GM19043 (cell line): ENCODE results near the gene TOP3A.
"Not testable (repeated sequence)": the region's sequence is repeated elsewhere in the genome, so short reads cannot be mapped to it uniquely, and the experiment has no call there.

ENCODE experiments used
- ATAC-seq: cut with Tn5 transposase; IDR thresholded peaks from one replicate; pipeline ENCODE4 v1.9.1; 2021; ENCODE audit warnings: low read depth; ENCODE audit not compliant: unreplicated experiment

TOP3A gene

DNA sequence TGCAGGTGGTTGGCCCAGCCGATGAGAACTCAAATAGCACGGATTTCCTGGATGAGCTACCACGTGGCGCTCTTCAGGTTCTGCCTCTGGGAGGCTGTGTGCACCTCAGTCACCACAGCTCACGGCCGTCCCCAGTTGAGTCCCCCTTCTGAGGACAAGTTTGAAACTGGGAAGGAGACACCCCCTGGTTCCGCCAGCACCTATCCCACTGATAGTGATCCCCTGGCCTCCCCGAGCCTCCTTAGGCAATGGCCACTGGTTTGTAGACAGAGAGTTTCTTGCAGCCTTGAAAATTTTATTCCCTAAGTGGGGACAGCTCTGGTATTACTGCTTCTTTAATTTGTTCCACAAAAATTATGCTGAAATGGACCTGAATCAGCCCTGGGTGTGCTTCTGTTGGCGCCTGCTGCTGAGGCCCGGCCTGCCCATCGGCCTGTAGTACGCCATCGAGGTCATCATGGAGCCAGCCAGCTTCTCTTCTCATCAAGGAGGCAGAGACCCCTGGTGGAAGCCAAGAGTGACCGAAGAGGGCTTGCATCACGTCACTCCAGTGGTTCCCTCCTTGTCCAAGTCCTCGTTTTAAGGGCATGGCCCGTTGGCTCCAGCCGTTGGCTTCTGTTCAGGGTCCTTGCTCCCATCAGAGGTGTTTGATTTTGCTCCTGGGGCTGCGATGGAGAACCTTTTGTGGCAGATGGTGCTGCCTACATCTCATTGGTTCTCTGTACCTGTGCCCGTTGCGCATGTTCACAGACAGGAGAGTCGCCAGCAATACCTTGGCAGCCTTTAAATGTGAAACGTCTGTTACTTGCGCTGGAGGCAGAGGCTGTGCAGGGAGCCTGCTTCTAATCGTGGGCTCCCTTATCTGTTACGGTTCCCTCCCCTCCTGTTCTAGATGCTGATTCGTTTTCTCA lies 9.6 kb upstream of the TOP3A start:
- ATAC-seq: no peak

- no peak for ATAC-seq
These were observed 8.8 kb upstream of the TOP3A start for GRCh38 chr17:18323507-18324139.

DNA sequence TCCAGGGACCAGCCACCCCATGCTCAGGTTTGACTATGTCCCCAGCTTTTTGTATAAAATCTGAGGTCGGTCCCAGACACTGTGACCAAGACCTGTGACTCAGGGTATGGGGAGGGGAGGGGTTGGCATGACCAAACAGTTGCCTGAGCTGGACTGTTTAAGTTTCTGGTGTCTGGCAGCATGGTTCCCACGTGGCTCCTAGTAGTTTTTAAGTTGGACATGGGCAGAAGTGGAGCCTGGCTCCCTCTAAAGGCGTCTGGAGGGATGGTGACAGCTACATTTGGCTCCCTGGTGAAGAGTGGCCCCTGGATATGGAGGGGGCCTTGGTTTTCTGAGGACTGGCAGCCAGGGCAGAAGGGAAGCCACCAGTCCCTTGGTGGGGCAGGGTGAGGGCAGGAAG lies 8.2 kb upstream of the TOP3A start:
- no peak for ATAC-seq

DNA sequence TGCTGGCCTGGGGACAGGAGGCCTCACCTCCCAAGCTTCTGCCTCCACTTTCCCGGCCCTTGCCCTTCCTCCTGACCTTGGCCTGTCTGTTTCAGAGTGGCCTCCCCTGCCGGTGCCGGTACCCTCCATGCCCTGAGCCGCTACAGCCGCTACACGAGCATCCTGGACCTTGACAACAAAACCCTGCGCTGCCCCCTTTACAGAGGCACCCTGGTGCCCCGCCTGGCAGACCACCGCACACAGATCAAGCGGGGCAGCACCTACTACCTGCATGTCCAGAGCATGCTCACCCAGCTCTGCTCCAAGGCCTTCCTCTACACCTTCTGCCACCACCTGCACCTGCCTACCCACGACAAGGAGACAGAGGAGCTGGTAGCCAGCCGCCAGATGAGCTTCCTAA lies 7.7 kb upstream of the TOP3A start:
- no peak for ATAC-seq

DNA sequence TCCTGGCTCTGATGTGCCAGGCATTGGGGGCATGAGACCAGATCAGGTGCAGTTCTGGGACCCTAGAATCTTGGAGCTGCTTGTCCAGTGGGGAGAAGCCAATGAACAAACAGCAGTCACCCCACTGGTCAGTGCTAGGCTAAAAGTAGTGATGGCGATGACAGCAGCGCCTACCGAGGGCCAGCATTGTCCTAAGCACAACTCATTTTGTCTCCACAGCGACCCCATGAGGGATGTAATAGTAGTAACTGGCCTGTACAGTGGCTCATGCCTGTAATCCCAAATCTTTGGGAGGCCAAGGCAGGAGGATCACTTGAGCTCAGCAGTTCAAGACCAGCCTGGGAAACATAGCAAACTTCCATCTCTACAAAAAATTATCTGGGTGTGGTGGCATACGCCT lies 6.5 kb upstream of the TOP3A start:
- no peak for ATAC-seq

DNA sequence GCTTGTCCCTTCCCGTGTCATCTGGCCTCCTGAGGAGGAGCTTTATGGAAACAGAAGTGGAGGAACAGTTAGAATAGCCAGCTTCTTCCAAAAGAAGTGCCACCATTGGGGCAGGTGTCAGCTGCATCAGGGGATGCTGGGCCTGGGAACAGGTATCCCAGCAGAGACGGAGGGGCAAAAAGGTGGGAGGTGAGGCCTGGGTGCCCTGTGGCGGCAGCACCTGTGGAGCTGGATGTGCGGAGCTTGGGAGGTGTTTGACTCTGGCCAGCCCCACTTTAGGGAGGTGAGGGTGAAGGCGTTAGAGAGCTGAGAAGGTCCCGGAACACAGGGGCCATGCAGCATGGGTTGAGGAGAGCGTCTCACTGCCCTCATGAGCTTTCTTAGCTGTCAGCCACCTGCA lies 5.5 kb upstream of the TOP3A start:
- ATAC-seq: no peak

DNA sequence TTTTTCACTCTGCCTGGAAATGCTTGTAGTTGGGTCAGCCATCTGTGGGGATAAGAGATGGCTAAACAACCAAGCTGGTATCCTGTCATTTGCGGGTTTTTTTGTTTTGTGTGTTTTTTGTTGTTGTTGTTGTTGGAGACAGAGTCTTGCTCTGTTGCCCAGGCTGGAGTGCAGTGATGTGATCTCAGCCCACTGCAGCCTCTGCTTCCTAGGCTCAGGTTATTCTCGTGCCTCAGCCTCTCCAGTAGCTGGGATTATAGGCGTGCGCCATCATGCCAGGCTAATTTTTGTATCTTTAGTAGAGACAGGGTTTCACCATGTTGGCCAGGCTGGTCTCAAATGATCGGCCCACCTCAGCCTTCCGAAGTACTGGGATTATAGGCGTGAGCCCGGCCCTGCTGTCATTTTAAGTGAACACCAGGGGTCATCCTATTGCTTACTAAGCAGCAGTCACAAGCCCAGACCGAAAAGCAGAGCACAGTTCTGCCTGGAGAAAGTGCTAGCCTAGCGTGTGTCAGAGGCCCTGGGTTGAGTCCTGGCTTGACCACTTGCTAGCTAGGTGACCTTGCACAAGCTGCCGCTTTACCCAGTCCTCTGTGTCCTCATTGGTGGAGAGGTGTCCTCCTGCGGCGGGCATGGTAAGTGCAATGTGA lies 4.9 kb upstream of the TOP3A start:
- ATAC-seq: no peak

DNA sequence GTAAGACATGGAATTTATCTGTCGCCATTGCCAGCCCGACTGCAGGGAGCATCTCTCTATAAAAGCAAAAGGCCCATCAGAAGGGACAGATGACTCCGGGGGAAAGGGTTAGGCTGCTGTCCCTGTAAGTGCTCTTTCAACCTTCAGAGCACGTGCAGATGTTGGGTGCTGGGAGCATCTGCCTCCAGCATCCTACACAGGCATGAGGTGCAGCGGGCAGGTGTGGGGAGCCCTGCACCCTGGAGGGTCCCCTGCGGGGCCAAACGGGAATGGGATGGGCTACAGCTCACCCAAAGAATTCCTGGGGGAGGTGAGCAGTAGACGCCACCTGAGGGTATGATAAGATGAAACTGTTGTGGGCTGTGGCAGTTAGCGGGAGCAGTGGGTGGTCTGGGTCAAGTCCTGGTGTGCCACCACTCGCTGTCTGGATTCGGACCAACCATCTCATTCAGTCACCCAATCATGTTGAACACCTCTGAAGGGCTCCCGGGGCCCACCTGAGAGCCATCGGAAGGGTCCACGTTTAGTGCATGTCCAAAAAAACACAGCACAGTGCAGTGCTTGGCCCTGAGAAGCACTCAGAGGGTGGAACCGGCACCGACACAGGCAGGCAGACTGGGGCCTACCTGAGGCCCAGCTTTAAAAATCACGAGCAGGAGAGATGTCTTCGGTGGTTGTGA lies 4.1 kb upstream of the TOP3A start:
- no peak for ATAC-seq

GRCh38 chr17:18318117-18318516 lies 3.3 kb upstream of the TOP3A start:
- ATAC-seq: no peak

DNA sequence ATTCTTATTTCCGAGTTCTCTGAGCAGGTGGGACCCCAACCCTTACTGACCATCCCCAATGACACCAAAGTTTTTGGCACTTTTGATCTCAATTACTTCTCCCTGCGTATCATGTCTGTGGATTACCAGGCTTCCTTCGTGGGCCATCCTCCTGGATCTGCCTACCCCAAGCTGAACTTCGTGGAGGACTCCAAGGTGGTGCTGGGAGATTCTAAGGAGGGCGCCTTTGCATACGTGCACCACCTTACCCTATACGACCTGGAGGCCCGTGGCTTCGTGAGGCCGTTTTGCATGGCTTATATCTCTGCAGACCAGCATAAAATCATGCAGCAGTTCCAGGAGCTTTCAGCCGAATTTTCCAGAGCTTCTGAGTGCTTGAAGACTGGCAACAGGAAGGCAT lies 1.2 kb upstream of the TOP3A start:
- no peak for ATAC-seq

DNA sequence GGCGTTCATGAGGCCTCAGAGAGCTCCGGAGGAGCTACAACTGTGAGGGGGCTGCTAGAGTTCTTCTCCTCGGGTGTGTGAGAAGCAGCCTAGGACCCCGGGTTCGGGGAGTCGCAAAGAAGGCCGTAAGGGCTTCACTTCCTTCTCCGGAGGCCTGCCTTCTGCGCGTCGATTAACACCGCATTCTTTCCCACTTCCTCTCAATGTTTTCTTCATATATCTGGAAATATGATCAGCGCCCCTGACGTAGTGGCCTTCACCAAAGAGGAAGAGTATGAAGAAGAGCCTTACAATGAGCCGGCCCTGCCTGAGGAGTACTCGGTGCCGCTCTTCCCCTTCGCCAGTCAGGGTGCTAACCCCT lies 748 bp upstream of the TOP3A start:
- ATAC-seq: no peak

DNA sequence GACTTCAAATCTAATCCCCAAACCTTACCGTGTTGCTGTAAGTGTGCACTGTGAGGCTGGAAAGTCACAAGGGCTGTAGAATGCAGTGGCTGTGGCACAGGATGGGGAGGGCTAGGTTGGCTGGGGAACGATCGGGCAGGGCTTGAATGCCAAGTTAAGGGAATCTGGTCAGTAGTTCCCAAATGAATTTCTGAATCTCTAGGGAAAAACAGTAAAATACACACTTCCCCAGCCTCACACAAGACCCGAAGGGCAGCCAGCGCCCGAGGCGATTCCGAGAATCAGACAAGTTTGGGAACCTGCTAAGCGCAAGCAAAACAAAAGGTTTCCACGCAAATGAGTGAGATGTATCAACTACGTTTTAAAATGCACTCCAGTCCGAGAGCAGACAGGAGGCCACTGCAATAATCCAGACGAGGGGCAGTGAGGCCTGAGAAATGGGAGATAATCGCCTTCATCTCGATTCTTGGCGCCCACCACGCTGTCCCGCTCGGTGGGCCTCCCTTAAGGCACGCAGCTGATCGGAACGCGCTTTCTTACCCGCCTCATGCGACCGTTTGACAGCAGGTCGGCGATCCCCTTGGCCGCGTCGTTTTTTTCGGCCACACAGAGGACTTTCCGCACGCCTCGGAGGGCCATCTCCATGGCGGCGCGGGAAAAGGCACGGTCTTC lies 599 bp downstream of the TOP3A start:
- no peak for ATAC-seq

GRCh38 chr17:18309202-18309601 lies 5.6 kb downstream of the TOP3A start:
- ATAC-seq: no peak

- ATAC-seq: not testable (repeated sequence)
These were observed 11.6 kb downstream of the TOP3A start for GRCh38 chr17:18303206-18303605.

GRCh38 chr17:18300725-18301480 lies 13.9 kb downstream of the TOP3A start:
- ATAC-seq: no peak

DNA sequence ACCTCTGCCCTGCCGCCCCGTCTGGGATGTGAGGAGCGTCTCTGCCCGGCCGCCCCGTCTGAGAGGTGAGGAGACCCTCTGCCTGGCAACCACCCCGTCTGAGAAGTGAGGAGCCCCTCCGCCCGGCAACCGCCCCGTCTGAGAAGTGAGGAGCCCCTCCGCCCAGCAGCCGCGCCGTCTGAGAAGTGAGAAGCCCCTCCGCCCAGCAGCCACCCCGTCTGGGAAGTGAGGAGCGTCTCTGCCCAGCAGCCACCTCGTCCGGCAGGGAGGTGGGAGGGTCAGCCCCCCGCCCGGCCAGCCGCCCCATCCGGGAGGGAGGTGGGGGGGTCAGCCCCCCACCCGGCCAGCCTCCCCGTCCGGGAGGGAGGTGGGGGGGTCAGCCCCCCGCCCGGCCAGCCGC lies 16.7 kb downstream of the TOP3A start:
- not testable (repeated sequence) for ATAC-seq

DNA sequence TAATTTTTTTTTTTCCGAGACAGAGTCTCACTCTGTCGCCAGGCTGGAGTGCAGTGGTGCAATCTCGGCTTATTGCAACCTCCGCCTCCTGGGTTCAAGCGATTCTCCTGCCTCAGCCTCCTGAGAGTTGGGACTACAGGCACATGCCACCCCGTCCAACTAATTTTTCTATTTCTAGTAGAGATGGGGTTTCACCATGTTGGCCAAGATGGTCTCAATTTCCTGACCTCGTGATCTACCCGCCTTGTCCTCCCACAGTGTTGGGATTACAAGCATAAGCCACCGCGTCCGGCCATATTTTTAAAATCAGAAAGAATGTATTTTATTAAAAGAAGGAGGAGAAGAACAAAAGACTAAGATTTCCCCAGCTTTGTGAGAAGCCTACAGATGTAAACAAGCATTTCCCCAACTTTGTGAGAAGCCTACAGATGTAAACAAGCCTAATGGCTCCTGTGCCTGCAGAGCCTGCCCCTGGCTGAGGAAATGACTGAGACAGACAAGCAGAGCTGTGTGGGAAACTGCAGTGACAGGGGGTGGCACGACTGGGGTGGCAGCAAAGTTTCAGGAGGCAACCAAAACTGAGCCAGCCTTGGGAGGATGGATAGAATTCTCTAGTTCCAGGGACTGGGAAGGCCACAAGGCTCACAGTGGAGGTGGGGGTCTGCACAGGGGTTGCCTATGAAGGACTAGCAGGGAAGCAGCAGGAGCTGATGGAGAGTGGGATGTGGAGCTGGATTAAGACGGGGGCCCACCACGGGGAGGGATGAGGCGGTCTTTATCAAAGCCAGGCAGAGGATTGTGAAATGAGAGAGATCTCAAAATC lies 22.9 kb downstream of the TOP3A start:
- no peak for ATAC-seq

GRCh38 chr17:18285296-18285695 lies 29.5 kb downstream of the TOP3A start:
- ATAC-seq: no peak

DNA sequence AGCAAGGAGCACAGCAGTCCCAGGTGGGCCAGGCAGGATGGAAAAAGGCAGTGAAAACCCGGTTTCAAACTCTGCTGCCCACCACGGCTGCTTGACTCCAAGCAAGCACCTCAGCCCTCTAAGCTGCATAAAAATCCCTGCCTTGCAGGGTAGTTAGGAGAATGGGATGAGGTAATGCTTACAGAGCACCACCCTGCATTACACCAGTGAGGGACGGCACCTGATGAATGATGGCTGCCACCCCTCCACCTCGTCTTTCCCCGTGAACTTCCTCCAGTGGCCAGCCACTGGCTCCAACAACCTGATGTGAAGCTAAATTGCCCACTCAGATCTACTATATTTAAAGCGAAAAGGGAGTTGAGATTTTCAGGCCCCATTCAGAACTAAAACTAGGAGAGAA lies 33.0 kb downstream of the TOP3A start:
- ATAC-seq: no peak
